H1 (cell line): ENCODE data around the gene MAPKAPK2. TPM values are rescaled to one million over a fixed set of nuclear protein-coding genes. Genes with fewer than 3 reads are reported as not detected.

Source experiments
- ATF2 ChIP-seq: IDR thresholded peaks from 2 replicates; pipeline ENCODE4 v1.6.1; 2012; ENCODE audit warnings: low read length, inconsistent platforms
- CTCF ChIP-seq, 3 experiments: IDR thresholded peaks; 1 replicate in 2 of 3; 2 replicates in 1 of 3; pipeline versions ENCODE4 v1.5.1 to v1.6.1; 2011; ENCODE audit warnings: low read length in 3 of 3, mild to moderate bottlenecking in 3 of 3, inconsistent platforms in 2 of 3, low read depth in 1 of 3, moderate library complexity in 1 of 3; ENCODE audit not compliant: insufficient read depth in 1 of 3; ENCODE audit errors: control extremely low read depth in 1 of 3
- SP2 ChIP-seq: IDR thresholded peaks from 2 replicates; pipeline ENCODE4 v1.6.1; 2012; ENCODE audit warnings: mild to moderate bottlenecking, low read length, inconsistent platforms
- polyA plus RNA-seq, 7 experiments: library from polyadenylated mRNA; depleted of rRNA in 3 of 7; stranded (reverse) in 5 of 7; unstranded in 2 of 7; fragments of >200 nt in 5 of 7; fragments of 200-250 nt in 2 of 7; gene quantifications; 1 replicate in 5 of 7; 2 replicates in 1 of 7; 4 replicates in 1 of 7; pipeline versions ENCODE4 v1.2.1 to v1.2.3, GENCODE V29; 2011 to 2013; ENCODE audit warnings: missing spikeins in 2 of 7, mixed read lengths in 2 of 7
- total RNA-seq: library from RNA; stranded (reverse); fragmentation: NEBNext Ultra II Directional; extraction: Animal tissue kit (Norgen Biotek cat#: 25700); gene quantifications from 2 replicates; pipeline ENCODE4 v1.2.1, GENCODE V29; 2021

MAPKAPK2 gene
- total and polyA plus RNA-seq, 2 of the 8 experiments (the other 6 are each of a cell fraction or from before 2014, with no cell fraction given): 27.5 to 44.9 TPM

GRCh38 chr1:206774093-206774492 is 89.4 kb downstream of the MAPKAPK2 start (continued):
- TF ChIP-seq ATF2 (no peak), SP2 (no peak), CTCF (IDR thresholded peaks at IDR 0.05; ENCODE audit: control extremely low read depth in 1 of 3, insufficient read depth in 1 of 3, low read depth in 1 of 3, low read length in 3 of 3) (no peak)
